Suprapubic skin (tissue), 4 donors: ENCODE results near the gene KDM2A.

Experiments used
- CTCF ChIP-seq, 2 donors: fragments of 200-600 bp in 1 of 2; fragments of 450-650 bp in 1 of 2; sonication (generic) in 1 of 2; IDR thresholded peaks; one replicate each; pipeline ENCODE4 v1.5.1; 2016 to 2019; ENCODE audit warnings: antibody characterized with exemption in 2 of 2, mild to moderate bottlenecking in 1 of 2, moderate library complexity in 1 of 2
- EP300 ChIP-seq: sonication (generic); formaldehyde crosslinking; IDR thresholded peaks from one replicate; pipeline ENCODE4 v1.6.1; 2017; ENCODE audit warnings: antibody characterized with exemption
- POLR2A ChIP-seq, 2 donors: fragments of 450-650 bp; IDR thresholded peaks; one replicate each; pipeline ENCODE4 v1.6.1; 2017; ENCODE audit warnings: antibody characterized with exemption in 2 of 2, mild to moderate bottlenecking in 2 of 2, moderate library complexity in 2 of 2
- POLR2AphosphoS5 ChIP-seq, 3 donors: sonication (generic); formaldehyde crosslinking; IDR thresholded peaks; one replicate each; pipeline ENCODE4 v1.6.1; 2017; ENCODE audit warnings: antibody characterized with exemption in 3 of 3

- no peak for TF ChIP-seq CTCF (IDR thresholded peaks at IDR 0.05)
- no peak for TF ChIP-seq POLR2A (IDR thresholded peaks at IDR 0.05)
- TF ChIP-seq POLR2AphosphoS5 (IDR thresholded peaks at IDR 0.05): no peak
- no peak for TF ChIP-seq EP300
Observed at GRCh38 chr11:67230406-67230805, 111.3 kb downstream of the KDM2A start.
